ENCODE results near the gene PLA2G2C.
"Not testable (repeated sequence)": the region's sequence is repeated elsewhere in the genome, so short reads cannot be mapped to it uniquely, and the experiment has no call there.

Gene PLA2G2C

DNA sequence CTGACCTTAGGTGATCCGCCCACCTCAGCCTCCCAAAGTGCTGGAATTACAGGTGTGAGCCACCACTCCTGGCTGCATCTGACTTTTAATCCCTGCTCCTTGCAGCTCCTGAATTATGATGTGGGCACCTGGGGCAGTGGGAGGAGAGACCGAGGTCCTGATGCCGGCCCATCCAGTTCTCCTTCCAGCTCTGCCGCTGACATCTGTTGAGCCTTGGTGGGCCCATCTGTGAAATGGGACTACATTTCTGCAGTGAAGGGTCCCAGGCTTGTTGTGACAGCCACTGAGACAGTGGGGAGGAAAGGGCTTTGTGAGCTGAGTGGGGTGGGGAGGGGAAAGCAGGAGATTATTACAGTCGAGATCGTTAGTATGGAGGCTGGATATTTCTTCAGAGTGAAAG is 35.3 kb downstream of the PLA2G2C start:
- no peak for DNase-seq

DNA sequence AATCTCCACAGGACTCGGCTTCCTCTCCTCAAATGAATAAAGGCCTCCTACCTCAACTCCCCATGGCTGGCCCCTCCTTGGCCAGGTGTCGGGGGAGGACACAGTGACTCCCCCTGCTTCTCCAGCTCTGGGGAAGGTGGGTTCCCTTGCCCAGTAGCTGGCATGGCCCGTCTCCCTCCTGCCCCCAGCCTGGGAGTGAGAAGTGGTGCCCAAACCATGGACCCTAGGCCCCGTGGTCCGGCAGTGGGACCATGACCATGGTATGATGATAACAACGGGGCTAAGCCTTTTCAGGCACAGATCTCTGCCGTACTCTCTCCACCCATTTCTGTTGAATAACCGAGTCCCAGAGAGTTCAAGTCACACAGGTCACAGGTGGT is 36.0 kb downstream of the PLA2G2C start:
- no peak for DNase-seq

DNA sequence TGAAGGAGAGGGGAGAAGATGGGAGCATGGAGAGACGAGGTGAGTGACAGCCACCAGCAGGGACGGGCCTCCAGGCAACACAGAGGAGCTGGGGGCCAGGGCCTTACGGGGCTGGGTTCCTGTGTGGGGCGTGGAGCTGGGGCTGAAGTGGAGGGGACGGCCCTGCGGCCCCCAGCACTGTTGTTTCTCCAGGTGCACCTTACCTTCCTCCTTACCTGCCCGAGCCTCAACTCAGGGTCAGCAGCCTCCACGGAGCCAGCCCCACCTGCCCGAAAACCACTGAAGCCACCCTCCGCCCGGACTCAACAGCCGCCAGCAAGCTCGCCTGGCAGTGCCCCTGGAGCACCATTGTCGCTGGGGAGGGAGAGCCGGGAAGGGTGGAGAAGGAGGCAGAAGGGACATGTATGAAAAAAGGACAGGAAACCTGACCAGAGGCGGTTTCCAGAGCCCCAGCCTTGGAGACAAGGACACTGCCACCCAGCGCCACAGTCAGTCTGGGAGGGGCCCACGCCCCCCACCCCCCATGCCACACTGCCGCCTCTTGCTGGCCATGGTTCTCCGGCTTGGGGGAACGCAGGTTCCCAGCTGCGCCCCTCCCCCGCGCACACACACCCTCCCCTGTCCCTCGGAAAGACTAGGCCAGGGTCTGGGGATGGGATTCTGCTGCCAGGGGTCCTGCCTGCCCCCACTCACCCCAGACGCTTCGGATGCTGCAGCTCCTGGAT is 36.6 kb downstream of the PLA2G2C start:
- DNase-seq = no peak

DNA sequence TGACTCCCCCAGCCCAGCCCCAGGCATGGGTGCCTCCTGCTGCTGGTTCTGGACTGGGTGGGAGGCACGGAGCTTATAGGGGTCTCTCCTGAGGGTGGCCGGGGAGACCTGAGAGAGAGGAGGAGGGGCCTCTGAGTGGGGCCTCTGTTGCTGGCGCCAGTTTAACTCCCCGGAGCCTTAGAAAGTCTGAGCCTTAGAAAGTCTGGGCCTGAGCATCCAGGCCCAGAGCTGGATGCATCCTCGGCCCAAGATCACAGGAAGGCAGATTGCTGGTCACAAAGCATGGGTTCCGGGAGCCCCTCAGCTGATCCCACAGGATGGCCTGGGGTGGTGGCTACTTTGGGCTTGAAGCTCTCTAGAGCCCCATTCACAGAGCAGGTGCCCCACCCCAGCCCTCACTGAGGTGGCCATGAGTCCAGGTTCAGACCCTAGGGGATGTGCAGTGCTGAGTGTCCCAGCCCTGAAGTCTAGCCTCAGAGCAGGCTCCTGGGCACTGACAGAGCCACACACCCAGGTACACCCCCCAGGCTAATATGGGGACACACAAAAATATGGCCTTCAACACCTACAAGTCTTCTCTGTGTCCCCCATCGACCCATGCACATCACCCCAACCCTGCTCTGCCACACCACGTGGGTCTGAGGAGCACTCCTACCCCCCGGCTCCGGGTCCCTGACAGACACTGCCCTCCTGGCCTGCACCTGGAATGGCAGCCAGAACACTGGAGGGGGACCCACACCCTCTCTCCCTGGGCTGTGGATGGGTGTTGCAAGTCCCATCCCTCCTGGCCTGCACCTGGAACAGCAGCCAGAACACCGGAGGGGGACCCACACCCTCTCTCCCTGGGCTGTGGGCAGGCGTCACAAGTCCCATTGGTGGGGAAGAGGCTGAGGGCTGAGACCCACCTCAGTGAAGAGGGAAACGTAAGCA is 37.5 kb downstream of the PLA2G2C start:
- no peak for DNase-seq

DNA sequence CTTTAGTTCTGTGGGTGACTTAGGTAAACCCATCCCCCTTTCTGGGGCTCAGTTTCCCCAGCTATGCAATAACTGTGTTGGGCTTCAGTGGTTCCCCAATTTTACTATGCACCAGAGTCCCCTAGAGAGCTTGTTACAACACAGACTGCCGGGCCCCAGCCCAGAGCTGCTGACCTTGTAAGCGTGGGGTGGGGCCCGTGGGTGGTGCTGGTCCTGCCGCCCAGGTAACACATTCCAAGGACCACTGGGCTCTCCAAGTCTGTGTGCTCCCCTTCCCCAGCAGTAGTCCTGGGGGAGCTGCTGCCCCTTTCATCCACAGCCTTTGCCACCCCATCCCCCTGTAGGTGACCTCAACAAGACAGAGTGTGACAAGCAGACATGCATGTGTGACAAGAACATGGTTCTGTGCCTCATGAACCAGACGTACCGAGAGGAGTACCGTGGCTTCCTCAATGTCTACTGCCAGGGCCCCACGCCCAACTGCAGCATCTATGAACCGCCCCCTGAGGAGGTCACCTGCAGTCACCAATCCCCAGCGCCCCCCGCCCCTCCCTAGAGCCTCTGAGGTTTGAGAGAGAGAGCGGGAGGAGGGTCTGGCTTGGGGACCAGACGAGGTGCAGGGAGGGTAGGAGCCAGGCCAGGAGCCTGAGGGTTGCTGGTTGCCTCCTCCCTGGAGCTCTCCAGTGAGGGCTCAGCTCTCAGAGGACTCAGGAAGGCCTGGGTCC is 38.3 kb downstream of the PLA2G2C start:
- no peak for DNase-seq

DNA sequence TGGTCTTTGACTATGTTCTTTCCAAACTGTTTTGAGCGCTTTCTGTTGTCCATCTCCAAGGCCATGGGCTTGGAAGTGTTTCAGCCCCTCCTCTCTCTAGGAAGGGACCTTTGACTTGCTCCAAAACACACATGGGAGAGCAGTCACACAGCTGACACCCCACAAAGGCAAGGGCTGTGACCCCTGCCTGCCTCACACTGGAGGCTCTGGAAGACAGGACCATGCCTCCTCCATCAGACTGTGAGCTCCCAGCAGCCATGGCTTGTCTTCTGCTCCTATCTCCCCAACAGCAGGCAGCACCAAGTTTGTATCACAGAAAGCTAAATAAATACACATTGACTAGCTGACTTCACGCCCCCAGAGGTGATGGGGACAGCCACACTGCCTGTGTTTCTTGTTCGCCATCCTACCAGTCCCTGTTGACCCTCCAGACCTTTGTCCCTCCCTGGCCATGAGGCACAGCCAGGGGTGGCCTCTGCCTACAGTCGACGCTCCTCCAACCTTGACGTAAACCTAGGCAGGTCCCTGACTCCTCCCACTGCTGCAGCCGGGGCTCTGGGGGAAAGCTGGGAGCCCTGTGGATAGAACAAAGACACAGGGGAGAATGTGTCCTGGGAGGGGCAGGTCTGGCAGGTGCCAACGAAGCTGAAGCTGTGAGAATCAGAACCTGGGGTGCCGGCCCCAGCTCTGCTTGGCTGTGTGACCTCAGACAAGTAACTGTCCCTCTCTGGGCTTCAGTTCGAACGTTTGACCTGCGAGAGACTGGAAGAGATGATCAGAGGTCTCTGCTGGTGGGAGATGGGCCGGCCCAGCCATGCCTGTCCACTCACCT is 42.4 kb downstream of the PLA2G2C start:
- DNase-seq = no peak

DNA sequence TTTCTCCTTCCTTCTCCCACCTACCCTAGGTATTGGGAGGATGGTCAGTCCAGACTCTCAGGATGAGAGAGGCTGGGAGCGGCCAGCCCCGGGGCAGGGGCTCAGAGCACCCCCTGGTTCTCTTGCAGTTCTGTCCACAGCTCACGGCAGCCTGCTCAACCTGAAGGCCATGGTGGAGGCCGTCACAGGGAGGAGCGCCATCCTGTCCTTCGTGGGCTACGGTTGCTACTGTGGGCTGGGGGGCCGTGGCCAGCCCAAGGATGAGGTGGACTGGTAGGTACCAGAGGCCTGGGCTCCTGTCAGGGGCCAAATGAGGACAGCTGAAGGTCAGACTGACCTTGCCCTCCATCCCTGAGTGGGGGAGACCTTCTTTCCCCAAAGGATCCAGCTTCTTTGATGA is 43.0 kb downstream of the PLA2G2C start:
- DNase-seq = no peak

DNA sequence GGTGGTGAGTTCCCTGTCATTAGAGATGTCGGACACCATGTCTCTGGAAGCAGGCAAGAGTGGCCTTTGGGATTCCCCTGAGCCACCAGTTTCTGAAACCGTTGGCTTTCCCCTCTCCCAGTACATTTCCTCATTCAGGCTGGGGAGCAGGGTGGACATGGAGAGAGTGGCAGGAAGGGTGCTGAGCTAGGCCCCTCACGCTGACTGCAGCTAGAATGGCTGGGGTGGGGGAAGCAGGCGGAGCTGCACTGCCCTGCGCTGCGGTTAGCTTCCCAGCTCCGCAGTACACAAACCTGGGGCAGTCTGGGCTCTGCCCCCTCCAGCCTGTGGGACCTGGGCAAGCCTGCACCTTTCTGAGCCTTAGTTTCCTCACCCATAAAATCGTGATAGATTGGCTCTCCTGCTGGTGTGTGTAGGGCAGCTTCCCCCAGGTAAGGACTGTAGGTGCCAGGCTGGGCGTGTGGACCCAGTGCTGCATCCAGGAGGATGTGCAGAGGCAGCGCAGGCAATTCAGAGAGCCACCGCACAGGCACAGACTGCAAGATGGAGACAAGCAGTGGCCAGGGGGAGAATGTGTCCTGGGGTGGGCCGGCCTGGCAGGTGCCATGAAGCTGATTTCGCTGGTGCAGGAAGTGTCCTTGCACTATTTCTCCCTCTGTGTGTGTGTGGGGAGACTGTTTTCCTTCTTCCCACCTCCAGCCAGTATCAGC is 44.2 kb downstream of the PLA2G2C start:
- DNase-seq = no peak

DNA sequence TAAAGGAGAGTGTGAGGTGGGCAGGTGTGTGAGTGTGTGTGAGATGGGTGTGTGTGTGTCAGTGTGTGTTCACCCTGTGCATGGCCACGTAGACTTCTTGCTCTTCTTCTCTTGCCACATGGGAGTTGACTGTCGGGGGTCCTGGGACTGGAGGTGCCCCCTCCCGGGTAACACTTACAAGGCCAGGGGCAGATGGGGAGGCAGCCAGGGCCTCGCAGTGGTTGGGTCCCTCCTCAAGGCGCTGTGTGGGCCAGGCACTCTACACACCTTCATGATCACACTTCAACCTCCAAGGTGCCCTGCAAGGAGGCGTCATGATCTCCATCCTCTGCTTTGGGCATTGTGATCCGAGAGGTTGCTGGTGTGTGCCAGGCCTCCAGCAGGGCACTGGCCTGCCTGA is 44.9 kb downstream of the PLA2G2C start:
- DNase-seq = no peak

DNA sequence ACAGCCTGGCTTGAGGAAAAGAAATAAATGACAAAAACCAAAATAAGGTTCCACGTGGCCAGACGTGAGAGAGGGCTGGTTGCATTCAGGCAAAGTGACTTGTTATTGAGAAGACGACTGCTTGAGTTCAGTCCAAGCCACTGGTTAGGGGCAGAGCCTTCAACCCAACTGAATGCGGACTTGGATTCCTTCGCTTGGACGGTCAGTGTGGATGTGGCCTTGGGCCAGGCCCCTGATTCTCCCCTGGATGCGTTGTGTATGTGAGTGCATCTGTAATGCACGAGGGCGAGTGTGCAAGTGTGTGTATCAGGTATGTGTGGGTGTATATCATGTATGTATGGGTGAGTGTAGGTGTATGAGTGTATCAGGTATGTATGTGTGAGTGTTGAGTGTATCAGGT is 45.3 kb downstream of the PLA2G2C start:
- no peak for DNase-seq

DNA sequence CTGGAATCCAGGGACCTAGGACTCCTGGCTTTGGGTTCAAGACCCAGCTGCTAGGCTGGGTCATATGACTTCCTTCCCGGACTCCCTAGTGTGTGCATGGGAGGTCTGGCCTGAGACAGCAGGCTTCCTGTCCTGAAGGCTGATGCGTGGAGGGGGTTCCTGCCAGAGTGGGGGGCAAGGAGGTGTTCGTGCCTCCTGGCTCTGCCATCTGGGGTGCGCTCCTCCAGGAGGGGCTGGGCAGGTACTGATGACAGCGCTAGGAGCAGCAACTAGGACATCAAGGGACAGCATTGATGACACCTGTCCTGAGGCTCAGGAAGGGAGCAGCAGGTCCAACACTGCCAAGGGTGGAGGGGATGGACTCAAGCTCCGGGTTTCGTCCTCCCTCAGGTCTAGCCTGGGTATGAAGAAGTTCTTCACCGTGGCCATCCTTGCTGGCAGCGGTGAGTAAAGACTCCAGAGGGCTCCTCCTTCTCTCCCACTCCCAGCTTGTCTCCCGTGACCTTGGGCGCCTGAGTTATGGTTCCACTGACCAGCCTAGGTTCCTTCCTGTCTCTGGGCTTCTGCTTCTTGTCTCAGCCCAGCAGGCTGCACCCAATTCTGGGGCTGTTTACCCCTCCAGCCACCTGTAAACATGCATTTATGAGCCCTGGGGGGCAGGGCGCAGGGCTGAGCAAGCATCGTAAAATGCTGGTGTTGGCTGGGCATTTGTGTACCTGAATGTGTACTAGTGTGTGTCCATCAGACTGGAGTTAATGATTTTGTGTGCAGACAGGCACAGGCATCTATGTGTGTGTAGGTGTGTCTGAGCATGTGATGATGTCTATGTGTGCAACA is 46.3 kb downstream of the PLA2G2C start:
- DNase-seq = no peak

DNA sequence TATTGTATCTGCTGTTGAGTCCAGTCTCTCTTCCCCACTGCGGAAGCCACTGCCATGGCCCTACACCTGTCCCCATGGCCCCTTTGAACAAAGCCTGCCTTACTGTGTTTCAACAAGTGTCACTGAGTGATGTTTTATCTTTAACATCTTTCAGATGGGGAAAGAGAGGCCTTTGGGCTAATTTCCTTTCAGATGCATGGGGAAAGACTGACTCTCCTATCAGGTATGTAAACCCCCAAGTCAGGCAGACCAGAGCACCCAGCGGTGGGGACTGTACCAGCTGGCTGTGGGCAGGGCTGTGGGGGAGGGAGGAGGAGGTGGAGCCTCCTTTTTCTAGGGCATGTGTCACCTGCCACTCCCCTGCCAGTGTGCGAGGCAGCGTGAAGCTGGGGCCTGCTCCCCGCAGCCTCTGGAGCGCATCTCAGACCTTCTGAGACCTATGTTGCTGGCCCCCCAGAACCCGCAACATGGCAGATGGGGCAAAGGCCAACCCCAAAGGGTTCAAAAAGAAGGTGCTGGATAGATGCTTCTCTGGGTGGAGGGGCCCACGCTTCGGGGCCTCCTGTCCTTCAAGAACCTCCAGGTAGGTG is 47.3 kb downstream of the PLA2G2C start, which contains the start of gene PLA2G2F:
TSS of gene PLA2G2F (plus strand) at position 363 of the 590 bp plus-strand sequence. CDS start at position 468, 105 bp downstream.
- DNase-seq = no peak

DNA sequence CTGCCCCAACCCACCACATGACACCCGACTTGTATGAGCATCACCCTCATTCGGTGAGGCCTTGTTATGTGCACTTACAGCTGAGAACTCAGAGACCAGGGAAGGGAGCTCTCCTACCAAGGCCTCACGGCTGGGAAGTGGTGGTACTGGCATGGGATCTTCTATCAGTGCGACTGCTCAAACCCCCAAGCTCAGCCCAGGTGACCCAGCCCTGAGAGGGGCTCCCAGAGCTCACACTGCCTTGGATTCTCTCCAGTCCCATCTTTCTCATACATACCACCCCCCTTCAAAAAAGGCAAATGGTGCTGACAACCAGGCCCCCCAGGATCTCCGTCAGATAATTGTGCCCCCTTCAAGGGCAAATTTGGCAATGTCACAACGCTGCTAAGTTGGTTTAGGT is 48.0 kb downstream of the PLA2G2C start:
- DNase-seq = no peak

DNA sequence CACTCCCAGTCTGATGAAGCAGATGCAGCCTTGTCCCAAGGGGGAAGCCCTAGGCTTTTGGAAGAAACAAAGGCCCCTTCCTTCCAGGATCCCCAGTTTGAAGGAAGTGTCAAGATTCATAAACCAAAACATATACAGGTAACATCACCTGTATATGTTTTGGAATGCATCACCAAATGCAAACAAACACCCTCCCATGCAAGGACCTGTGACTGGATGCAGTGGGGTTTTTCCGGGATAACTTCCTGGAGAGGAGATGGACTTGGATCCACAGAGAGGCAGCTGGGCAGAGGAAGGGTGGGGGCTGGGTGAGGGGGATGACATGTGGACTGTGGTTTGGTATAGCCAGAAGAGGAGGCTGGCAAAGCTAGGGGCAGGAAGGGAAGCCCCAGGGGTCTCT is 48.7 kb downstream of the PLA2G2C start:
- DNase-seq = no peak

DNA sequence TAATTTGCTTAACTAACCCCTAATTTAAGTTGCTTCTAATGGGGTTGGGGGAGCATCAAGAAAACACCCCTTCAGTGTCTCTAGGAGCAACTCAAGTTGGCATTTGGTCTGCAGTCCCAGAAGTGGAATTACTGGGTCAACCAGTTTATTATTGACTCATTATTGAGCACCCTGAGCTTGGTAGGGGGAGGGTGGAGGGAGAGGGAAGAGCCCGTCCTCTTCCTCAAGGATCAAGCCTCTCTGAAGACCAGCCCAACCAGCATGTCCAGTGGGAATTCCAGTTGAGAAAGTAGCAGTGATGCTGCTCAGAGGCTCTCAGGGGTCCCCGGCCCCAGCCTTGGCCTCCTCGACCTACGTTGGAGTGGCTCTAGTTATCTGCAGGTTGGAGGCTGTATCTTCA is 49.3 kb downstream of the PLA2G2C start:
- no peak for DNase-seq

DNA sequence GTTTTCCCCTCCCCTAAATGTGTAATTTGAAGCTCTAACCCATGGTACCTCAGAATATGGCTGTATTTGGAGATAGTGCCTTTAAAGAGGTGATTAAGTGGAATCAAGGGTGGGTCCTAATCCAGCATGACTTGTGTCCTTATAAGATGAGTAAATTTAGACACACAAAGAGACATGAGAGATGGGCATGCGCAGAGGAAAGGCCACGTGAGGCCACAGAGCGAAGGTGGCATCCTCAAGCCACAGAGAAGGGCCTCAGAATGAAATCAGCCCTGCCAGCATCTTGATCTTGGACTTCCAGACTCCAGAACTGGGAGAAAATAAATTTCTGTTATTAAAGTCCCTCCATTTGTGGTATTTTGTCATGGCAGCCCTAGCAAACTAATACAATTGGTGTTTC is 50.1 kb downstream of the PLA2G2C start:
- no peak for DNase-seq

DNA sequence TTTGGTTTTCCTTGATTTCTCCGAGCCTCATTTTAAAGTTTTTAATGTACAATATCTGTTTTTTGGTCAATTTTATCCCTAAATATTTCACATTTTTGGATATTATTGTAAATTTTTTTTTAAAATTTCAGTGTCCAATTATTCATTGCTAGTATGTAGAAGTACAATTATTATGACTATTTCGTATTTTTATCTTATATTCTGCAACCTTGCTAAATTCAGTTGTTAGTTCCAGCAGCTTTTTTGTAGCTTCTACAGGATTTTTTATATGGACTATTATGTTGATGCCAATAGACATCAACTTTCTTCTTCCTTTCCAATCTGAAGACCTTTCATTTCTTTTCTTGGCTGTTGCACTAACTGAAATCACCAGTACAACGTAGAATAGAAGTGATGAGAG is 51.3 kb downstream of the PLA2G2C start:
- no peak for DNase-seq

DNA sequence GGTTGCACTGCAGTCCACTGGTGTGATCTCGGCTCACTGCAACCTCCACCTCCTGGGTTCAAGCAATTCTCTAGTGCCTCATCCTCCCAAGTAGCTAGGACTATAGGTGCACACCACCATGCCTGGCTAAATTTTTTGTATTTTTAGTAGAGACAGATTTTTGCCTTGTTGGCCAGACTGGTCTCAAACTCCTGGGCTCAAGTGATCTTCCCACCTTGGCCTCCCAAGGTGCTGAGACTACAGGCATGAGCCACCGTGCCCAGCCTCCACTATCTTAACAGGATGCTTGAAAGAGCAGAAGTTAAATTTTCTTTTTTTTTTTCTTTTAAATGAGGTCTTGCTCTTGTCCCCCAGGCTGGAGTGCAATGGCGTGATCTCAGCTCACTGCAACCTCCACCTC is 55.8 kb downstream of the PLA2G2C start:
- not testable (repeated sequence) for DNase-seq

DNA sequence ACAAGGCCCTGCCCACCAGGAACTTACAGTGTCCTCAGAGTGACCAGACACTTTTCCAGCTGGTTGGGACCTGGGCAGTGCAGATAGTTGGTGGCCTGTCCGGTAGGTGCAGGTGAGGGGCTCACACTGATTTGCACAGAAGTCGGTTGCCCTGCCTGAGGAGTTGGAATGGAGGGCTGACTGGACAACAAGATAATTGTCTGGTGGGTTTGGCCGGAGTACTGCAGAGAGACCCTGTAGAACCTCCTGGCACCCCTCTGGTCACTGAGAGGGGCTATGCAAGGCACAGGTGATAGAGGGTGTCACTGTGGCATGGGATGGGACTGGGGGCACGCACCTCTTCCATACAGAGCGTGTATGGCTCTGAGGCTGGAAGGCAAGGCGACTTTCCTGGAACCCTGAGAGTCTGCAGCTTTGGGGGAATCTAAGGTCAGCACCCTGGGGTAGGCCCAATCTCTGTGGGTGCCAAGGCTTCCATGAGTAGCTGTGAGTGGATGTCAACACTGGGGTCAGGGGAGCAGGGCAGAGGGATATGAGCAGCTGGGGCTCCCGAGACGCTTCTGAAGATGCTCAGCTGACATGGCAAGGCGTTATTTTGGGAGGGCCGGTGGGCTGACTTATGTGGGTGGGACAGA is 59.4 kb downstream of the PLA2G2C start:
- no peak for DNase-seq
